ENCODE results near the gene PRICKLE2.

The PRICKLE2 gene

GRCh38 chr3:64129106-64129505 is 96.2 kb downstream of the PRICKLE2 start:
- H3K9me3 Mint-ChIP-seq: no peaks in the 10 kb centered on the region
- H3K4me3 Mint-ChIP-seq: no peak overlapping the region
- H3K27me3 Mint-ChIP-seq: peaks cover 30% of the 10 kb centered on the region
- no peak overlapping the region for H3K27ac Mint-ChIP-seq
- no peaks in the 10 kb centered on the region for H3K4me1 Mint-ChIP-seq
- ATAC-seq (no peak), DNase-seq (no peak)

- Mint-ChIP-seq H3K9me3 (no peaks in the 10 kb centered on the region), H3K4me1 (no peaks in the 10 kb centered on the region), H3K4me3 (no peak overlapping the region), H3K27me3 (peaks cover 30% of the 10 kb centered on the region), H3K27ac (no peak overlapping the region)
- no peak for DNase-seq
- ATAC-seq: no peak
These were observed 99.7 kb downstream of the PRICKLE2 start for GRCh38 chr3:64125561-64125960.

DNA sequence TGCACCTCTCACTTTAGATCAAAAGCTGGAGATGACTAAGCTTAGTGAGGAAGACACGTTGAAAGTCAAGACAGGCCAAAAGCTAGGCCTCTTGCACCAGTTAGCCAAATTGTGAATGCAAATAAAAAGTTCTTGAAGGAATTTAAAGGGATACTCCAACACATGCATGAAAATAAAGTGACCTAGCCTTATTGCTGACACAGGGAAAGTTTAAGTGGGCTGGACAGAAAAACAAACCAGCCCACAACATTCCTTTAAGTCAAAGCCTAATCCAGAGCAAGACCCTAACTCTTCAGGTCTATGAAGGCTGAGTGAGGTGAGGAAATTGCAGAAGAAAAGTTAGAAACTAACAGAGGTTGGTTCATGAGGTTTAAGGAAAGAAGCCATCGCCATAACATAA is 101.3 kb downstream of the PRICKLE2 start:
- no peak overlapping the region for H3K4me3 Mint-ChIP-seq
- DNase-seq: no peak
- H3K4me1 Mint-ChIP-seq: no peaks in the 10 kb centered on the region
- no peak overlapping the region for H3K27ac Mint-ChIP-seq
- peaks cover 0 to 4% of the 10 kb centered on the region in 2 donors for H3K9me3 Mint-ChIP-seq
- peaks cover 23% of the 10 kb centered on the region for H3K27me3 Mint-ChIP-seq
- no peak for ATAC-seq

GRCh38 chr3:64122476-64122875 is 102.8 kb downstream of the PRICKLE2 start:
- ATAC-seq (no peak), DNase-seq (no peak)
- Mint-ChIP-seq H3K9me3 (peaks cover 0 to 8% of the 10 kb centered on the region in 2 donors), H3K27ac (no peak overlapping the region), H3K27me3 (peaks cover 19% of the 10 kb centered on the region), H3K4me3 (no peak overlapping the region), H3K4me1 (no peaks in the 10 kb centered on the region)

DNA sequence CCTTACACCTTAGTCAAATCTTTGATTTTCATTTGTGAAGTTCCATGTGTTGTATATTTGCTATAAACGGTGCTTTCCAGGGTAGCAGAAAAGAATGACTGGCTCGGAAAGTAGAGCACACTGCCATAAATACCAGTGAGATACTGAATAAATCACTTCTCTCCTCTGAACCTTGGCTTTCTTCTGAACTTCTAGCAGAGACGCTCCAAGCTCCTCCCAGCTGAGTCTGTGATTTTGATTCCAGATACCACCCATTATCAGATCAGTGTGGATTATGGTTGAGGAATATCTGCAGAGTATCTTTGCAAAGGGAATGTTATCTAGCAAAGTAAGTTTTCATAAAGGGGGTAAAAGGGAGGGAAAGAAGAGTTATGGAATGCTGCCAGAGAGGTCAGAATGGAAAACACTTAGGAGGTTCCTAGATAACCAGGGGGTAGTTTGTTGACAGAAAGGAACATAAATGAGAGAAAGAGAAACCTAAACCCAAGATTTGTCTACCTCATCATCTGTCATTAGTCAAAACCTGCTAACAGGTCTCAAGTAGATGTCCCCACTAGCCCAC is 103.4 kb downstream of the PRICKLE2 start:
- ATAC-seq (no peak), DNase-seq (no peak)
- no peak overlapping the region for H3K27ac Mint-ChIP-seq
- no peak overlapping the region for H3K4me3 Mint-ChIP-seq
- H3K27me3 Mint-ChIP-seq: peaks cover 18% of the 10 kb centered on the region
- peaks cover 0 to 8% of the 10 kb centered on the region in 2 donors for H3K9me3 Mint-ChIP-seq
- H3K4me1 Mint-ChIP-seq: no peaks in the 10 kb centered on the region

DNA sequence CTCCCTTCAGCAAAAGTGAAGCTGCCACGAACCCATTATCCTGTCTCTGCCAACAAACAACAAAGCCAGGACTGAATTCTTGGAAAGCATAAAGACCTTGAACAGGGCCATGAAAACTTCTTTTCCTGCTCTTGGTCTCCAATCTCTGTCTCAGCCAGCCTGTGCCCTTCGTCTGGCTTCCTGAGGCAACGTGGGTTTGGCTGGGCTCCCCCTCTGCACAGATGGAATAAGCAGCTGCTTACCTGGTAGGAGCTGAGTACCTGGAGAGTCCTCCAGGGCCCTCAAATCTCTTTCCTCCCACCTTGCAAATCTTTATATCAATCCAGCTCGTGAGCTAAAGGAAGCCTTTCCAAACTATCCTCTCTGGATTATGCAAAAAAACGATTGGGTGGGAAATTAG is 104.4 kb downstream of the PRICKLE2 start:
- Mint-ChIP-seq H3K27ac (no peak overlapping the region), H3K4me1 (no peaks in the 10 kb centered on the region), H3K4me3 (no peak overlapping the region), H3K9me3 (peaks cover 0 to 8% of the 10 kb centered on the region in 2 donors), H3K27me3 (peaks cover 27% of the 10 kb centered on the region)
- DNase-seq: no peak
- ATAC-seq: no peak

DNA sequence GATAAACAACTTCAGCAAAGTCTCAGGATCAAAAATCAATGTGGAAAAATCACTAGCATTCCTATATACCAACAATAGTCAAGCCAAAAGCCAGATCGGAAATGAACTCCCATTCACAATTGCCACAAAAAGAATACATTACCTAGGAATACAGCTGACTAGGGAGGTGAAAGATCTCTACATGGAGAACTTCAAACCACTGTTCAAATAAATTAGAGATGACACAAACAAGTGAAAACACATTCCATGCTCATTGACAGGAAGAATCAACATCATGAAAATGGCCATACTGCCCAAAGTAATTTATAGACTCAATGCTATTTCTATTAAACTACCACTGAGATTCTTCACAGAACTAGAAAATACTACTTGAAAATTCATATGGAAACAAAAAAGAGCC is 107.8 kb downstream of the PRICKLE2 start:
- ATAC-seq (no peak), DNase-seq (no peak)
- Mint-ChIP-seq H3K4me1 (no peaks in the 10 kb centered on the region), H3K4me3 (no peak overlapping the region), H3K9me3 (peaks cover 5 to 30% of the 10 kb centered on the region in 2 donors), H3K27me3 (peaks cover 45% of the 10 kb centered on the region), H3K27ac (no peak overlapping the region)

DNA sequence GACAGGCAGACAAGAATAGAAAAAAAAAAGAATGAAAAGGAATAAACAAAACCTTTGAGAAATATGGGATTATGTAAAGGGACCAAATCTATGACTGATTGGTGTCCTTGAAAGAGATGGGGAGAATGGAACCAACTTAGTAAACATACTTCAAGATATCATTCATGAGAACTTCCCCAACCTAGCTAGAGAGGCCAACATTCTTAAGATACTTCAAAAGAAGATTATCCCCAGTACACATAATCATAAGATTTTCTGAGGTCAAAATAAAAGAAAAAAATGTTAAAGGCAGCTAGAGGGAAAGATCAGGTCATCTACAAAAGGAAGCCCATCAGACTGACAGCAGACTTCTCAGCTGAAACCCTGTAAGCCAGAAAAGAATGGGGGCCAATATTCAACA is 110.6 kb downstream of the PRICKLE2 start:
- H3K9me3 Mint-ChIP-seq: peaks cover 5 to 36% of the 10 kb centered on the region in 2 donors
- no peak overlapping the region for H3K27ac Mint-ChIP-seq
- no peak for DNase-seq
- H3K4me1 Mint-ChIP-seq: no peaks in the 10 kb centered on the region
- peaks cover 55% of the 10 kb centered on the region for H3K27me3 Mint-ChIP-seq
- no peak overlapping the region for H3K4me3 Mint-ChIP-seq
- no peak for ATAC-seq

DNA sequence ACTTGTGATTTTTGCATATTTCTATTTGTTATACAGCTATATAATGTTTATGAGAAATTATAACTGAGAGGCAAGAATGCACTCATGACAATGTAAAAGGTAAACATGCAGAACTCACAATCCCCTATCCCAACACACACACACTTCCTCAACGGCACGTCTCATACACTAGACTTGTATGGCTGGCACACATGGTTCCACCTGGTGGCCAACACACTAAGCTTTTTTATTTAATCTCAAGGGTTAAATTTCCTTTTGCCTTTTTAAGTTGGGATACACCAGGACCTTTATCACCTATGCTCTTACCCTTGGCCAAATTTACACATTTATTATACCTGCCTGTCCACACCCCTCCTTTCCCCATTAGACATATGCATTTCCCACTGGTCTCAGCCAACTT is 113.4 kb downstream of the PRICKLE2 start:
- DNase-seq: no peak
- Mint-ChIP-seq H3K27ac (no peak overlapping the region), H3K27me3 (peaks cover 46% of the 10 kb centered on the region), H3K9me3 (peaks cover 5 to 28% of the 10 kb centered on the region in 2 donors), H3K4me1 (no peaks in the 10 kb centered on the region), H3K4me3 (no peak overlapping the region)
- ATAC-seq: no peak

DNA sequence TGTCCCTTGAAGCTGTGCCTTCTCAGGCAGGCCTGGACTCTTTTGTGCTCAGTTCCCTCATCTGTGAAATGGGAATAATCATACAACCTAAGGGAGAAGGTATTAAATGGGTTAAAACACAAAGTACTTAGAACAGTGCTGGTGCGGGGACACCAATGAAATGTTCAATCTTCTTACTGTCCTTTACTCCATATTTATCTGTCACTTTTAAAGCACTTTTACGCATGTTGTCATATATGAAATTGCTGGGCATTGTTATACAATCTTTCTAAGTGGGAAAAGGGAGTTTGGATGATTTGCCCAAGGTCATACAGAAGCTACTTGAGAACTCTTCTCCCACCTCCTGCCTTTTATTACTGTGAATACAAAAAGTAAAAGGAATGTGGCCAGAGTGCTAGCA is 114.2 kb downstream of the PRICKLE2 start:
- DNase-seq (no peak), ATAC-seq (no peak)
- peaks cover 5 to 28% of the 10 kb centered on the region in 2 donors for H3K9me3 Mint-ChIP-seq
- H3K4me1 Mint-ChIP-seq: no peaks in the 10 kb centered on the region
- no peak overlapping the region for H3K4me3 Mint-ChIP-seq
- H3K27me3 Mint-ChIP-seq: peaks cover 38% of the 10 kb centered on the region
- H3K27ac Mint-ChIP-seq: no peak overlapping the region

DNA sequence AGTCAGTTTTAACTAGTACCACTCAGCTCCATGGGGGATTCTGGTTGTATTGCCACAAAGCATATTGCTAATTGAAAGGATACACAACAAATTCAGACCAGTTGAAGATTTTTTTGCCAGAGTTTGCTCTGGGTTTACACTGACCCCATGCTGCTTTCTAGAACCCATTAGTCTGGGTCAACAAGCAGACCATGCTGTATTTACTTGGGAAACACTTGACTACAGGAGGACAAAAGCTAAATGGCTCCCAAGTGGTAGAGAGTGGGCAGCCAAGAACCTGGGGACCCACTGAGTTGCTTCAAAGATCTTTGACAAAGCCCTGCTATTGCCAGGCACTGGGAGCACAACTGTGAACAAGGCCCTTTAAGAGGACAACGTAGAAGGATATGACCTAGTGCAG is 115.2 kb downstream of the PRICKLE2 start:
- Mint-ChIP-seq H3K27ac (no peak overlapping the region), H3K4me3 (no peak overlapping the region), H3K9me3 (peaks cover under 1 to 24% of the 10 kb centered on the region in 2 donors), H3K27me3 (peaks cover 36% of the 10 kb centered on the region), H3K4me1 (no peaks in the 10 kb centered on the region)
- DNase-seq: no peak
- no peak for ATAC-seq

DNA sequence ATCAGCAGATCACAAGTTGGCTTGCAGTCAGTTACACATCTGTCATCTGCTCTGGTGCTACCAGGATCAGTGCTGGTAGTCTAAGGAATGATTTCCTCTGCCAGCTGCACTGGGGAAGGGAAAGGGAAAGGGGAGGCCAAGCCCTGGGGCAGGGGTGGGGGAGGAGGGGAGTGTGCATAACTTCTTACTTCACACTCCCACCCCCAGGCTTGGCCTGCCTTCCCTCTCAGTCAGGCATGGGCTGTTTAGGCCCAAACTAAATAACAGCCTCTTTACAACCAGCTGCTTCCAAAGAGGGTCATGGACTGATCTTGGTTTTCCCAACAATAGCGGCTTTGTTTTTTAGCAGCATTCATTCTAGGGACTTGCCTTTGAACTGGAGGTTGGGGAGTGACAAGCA is 115.8 kb downstream of the PRICKLE2 start:
- Mint-ChIP-seq H3K27me3 (peaks cover 38% of the 10 kb centered on the region), H3K9me3 (peaks cover 0 to 18% of the 10 kb centered on the region in 2 donors), H3K27ac (no peak overlapping the region), H3K4me1 (no peaks in the 10 kb centered on the region), H3K4me3 (no peak overlapping the region)
- ATAC-seq (no peak), DNase-seq (no peak)

DNA sequence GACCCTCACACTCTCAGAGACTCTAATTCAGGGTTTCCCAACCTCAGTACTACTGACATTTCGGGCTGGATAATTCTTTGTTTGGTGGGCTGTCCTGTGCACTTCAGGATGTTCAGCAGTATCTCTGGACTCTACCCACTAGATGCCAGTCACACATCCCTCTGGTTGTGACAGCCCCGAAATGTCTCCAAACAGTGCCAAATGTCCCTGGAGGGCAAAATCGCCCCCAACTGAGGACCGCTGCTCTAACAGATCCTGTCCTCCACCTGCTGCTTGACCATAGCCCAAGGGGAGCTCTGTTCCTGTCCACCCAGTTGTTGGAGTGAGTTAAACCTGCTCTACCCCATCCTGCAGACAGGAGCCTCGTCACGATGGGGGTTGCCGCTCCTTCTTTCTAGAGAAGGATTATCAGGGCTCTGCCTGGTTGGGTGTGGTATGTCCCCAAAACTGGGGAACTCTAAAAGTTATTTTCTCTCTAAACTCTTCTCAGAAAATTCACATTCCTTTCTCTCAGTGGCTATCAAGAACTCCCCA is 116.4 kb downstream of the PRICKLE2 start:
- DNase-seq (no peak), ATAC-seq (no peak)
- Mint-ChIP-seq H3K4me3 (no peak overlapping the region), H3K27me3 (peaks cover 36% of the 10 kb centered on the region), H3K27ac (no peak overlapping the region), H3K9me3 (peaks cover 0 to 13% of the 10 kb centered on the region in 2 donors), H3K4me1 (no peaks in the 10 kb centered on the region)

DNA sequence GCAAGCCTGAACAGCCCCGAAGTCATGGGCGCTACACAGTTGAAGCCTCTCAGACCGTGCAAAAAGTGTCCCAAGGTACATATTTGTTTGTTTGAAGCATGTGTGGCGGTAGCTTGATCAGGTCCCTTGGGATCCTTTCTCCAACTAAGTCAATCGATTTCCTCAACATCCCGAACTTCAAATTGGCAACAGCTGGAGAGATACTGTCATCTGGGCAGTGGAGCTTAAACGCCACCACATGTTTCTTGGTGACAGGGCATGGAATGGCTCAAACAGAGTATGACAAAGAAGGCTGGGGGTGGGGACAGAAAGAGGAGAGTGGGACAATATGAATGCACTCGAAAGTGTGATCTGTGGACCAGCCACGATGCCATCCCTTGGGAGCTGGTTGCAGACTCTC is 117.0 kb downstream of the PRICKLE2 start:
- Mint-ChIP-seq H3K27me3 (peaks cover 32% of the 10 kb centered on the region), H3K4me1 (no peaks in the 10 kb centered on the region), H3K9me3 (peaks cover 0 to 8% of the 10 kb centered on the region in 2 donors), H3K27ac (no peak overlapping the region), H3K4me3 (no peak overlapping the region)
- ATAC-seq: no peak
- DNase-seq: no peak

DNA sequence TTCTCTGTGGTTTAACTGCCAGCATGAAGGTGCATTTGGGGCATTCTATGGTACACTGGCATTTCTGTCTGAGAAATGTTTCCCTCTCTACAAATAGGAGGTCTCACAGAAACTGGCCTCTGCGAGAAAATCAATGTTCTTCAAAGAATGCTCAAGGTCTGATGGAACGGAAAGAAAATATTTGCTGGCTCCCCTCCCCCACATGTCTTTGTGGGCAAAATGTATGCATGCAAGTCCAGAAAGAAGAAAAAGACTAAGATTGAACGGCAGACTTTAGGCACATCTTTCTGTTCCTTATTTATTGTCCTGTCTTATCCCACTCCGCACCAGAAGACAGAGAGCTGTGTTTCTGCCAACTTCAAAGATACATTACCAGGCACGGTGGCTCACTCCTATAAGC is 118.1 kb downstream of the PRICKLE2 start:
- H3K27ac Mint-ChIP-seq: no peak overlapping the region
- ATAC-seq: no peak
- no peak for DNase-seq

DNA sequence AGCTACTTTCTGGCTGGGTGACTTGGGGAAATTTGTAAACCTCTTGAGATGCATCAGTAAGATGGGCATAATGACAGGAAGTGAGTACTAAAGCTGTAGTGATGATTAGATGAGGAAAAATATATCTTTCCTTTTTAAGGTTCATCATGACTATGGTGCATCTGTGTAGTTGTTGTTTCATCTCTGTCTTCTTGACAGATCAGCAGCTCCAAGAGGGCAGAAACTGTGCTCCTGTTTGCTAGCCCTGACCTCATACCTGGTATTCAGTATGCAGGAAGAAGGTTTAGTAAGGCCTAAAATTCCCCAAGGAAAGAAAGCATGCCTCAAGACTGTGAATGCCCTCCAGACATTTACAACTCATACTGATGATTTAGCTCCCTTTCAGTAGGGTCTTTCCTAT is 119.5 kb downstream of the PRICKLE2 start:
- no peak overlapping the region for H3K27ac Mint-ChIP-seq
- DNase-seq (no peak), ATAC-seq (no peak)
- no peak overlapping the region for H3K4me3 Mint-ChIP-seq
- H3K4me1 Mint-ChIP-seq: no peaks in the 10 kb centered on the region
- H3K27me3 Mint-ChIP-seq: peaks cover 20% of the 10 kb centered on the region
- no peaks in the 10 kb centered on the region for H3K9me3 Mint-ChIP-seq

More for the DNA sequence above, 118.1 kb downstream of the PRICKLE2 start:
- no peak overlapping the region for H3K4me3 Mint-ChIP-seq
- H3K27me3 Mint-ChIP-seq: peaks cover 25% of the 10 kb centered on the region
- no peaks in the 10 kb centered on the region for H3K4me1 Mint-ChIP-seq
- peaks cover 0 to 3% of the 10 kb centered on the region in 2 donors for H3K9me3 Mint-ChIP-seq

DNA sequence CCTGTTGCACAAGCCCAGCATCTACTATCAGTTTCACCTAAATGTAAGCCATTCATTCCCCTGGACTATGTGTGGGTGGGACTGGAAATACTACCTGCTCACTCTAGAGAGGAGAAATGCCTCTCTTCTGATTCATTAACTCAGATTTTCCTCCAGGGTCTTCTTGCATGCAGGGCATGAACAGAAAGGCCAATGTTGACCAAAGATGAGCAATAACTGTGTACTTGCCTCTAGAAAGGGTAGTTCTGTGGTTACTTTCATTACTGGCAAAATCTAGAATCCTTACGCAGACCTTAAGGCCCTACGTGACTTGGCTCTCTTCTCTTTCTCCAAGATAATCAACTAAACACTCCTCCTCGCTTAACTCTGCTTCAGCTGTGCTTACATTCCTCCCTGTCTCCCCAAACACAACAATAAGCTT is 120.6 kb downstream of the PRICKLE2 start:
- Mint-ChIP-seq H3K27me3 (peaks cover 9% of the 10 kb centered on the region), H3K9me3 (no peaks in the 10 kb centered on the region), H3K4me3 (no peak overlapping the region), H3K27ac (no peak overlapping the region), H3K4me1 (no peaks in the 10 kb centered on the region)
- DNase-seq: no peak
- no peak for ATAC-seq

All from stimulated activated naive CD8-positive, alpha-beta T cell treated with anti-CD3 and anti-CD28 coated beads, Interleukin-15, amount 100 ng/mL, for 72 hours (primary cell).